Fibroblast of the conjunctiva (primary cell): ENCODE results near the gene TRUB2.

Source experiments
- DNase-seq: peaks from one replicate; pipeline ENCODE4 v3.0.0-alpha.2; 2010; ENCODE audit warnings: low read depth

Gene TRUB2

DNA sequence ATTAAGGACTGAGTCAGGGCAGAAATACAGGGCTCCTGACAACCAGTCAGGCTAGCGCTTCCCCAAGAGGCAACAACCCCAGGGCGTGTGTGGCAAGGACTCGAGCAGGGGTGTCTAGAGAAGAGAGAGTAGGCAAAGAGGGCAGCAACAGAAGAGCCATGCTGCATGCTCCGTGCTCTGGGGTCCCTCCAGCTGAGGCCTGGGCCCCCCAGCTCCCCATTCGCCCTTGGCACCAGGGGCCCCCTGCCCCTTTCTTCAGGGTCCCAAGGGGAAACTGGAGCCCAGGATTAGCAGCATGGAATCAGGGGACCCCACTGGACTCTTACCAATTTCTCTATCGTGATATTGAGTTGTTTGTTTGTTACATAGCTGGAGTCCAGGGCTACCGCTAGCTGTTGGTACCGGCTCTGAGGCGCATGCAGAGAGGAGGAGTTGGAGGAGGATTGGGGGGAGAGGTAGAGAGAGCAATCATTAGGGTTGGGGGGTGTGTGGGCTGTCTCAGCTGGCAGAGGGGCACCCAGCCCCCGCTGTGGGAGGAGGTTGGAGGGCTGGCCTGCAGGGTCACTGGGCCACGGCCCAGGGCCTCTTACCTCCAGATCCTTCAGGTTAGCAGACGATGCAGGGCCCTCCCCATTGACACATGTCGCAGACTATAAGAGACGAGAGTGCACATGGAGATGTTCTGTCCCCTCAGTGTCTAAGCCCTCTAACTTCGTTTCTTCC lies 55.2 kb downstream of the TRUB2 start:
- DNase-seq, result no peak

DNA sequence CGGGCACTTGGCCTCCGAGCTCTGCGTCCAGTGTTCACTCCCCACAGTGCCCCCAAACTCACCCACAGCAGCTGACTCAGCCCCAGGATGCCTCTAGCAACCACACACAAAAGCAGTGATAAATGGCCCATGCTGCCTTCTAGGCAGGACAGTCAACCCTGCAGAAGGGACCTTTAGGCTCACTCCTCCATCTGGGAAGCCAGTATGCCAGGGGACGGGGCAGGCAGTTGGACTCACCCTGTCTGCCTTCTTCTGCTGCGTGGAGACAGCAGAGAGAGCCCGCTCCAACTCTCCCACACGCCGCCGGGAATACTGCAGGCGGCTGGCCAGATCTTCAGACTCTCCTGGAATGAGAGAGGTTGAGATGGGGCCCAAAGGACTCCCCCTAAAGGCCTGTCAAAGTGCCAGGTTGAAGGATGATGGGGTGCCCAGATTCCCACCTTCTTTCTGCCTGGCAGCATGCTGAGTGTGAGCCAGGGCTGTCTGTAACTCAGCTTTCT lies 56.8 kb downstream of the TRUB2 start:
- DNase-seq, result no peak

DNA sequence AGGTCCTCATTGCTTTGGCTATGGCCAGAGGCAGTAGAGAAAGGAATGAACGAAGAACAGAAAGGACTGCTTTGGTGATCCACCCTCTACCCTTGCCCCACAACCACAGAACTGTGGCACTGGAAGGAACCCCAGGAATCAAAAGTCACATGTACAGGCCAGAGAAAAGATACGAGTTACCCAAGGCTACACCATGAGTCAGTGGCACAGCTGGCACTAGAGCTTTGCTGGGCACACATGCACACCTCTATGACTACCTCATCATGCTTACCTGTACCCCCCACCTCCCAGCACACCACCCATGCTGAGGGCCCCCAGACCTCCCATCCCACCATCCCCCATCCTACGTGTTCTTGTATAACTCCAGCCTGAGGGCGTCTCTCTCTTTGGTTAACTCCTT lies 59.6 kb downstream of the TRUB2 start:
- no peak for DNase-seq

DNA sequence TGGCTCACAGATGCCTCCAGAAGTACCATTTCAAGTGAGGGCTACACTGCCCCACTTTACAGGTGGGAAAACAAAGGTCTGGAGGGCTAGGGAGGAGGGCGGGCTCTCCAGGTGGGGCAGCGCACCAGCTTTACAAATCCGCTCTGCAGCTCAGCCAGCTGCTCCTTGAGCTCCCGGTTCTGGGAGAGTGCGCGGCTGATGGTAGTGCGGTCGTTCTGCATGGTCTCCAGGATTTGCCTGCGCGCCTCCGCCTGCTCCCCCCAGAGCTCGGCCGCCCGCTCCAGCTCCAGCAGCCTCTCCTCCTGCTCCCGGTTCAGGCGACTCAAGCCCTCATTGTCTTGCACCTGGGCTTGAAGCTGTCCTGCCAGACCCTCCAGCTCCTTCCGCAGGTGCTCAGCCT lies 61.9 kb downstream of the TRUB2 start:
- DNase-seq, result no peak

DNA sequence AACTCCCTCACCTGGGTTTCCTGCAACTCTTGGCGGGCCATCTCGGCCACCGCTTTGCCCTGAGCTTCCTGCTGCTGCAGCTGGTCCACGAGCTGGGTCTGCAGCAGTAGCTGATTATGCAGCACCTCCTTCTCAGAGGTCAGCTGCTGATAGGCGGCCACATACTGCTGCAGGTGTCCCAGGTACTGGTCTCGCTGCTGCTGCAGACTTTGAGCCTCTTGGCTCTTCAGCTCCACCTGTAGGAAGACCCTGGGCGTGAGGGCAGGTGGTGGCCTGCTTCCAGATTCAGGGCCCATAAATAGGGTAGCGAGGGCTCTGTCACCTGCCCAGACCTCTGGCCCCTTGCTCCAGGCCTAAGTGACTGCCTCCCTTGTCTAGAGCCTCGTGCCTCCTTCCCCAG lies 63.1 kb downstream of the TRUB2 start:
- no peak for DNase-seq

DNA sequence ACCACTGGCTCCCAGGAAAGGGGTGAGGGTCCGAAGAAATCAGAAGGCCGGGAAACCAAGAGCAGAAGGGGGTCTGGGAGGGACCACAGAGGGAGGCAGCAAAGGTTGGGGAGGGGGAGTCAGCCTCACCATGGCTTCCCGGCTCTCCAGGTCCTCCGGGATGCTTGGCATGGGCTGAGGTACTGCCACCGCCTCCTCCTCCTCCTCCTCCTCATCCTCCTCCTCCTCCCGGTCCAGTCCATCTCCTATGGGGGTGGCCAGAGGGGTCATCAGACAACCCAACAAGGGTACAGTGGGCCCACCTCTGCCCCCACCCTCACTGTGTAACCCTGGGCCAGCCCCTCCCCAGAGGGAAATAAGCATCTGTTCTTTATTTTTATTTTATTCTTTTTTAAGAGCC lies 63.9 kb downstream of the TRUB2 start:
- no peak for DNase-seq

DNA sequence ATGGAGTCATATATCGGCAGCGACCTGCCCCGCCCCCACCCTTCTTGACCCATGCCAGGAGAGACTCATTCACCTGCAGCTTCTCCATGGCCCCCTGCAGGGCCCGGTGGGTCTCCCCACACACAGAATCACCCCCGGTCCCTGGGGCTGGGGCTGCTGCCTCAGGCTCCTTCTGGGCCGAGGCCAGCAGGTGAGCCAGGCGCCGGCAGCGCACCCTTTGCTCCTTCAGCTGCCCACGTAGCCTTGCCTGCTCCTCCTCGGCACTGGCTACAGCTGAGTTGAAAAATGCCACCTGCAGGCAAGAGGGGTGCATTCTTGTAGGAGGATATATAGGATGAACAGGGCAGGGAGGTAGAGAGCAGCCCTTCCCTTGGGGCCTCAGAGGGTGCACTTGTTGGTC lies 64.3 kb downstream of the TRUB2 start:
- no peak for DNase-seq

DNA sequence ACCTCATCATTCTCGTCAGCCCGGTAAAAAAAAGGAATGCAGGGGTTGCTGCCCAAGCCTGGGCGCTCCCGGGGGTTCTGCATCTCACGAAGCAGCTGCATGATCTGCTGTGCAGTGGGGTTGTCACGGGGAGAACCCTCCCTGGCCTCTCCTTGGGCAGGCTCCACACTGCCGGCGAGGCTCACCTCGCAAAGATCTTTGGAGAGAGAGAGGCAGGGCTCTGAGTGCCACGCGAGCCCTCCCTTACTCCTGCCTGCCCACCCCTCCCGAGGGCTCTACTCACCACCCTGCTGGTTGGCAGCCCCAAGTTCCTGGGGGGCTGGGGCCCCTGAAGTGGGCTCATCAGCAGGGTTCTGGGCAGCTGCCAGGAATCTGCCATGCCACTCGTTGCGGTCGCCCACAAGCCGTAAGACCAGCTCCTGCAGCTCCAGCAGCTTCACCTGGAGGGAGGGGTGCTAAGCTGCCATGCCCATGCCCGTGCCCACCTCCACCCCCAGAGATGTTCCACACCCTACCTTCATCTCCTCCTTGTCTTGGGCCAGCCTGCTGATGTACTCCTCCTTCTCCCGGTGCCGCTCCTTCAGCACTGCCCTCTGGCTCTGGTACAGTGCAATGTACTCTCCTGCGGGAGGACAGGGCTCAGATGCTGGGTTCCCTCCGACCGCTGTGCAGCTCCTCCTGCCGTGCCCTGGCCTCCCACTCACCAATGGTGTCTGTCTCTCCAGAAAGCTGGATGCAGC lies 65.0 kb downstream of the TRUB2 start:
- DNase-seq, result no peak
